ENCODE results near the gene POLR1E.

DNA sequence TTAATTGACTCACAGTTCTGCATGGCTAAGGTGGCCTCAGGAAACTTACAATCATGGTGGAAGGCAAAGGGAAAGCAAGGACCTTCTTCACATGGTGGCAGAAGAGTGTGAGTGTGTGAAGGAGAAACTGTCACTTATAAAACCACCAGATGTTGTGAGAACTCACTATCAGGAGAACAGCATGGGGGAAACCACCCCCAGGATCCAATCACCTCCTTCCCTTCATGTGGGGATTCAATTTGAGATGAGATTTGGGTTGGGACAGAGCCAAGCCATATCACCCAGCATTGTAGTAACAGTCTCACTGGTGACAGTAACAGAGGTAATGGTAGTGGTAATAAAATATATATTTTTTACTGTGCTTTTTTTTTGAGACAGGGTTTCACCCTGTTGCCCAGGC lies 38.6 kb upstream of the POLR1E start:
- TF ChIP-seq HDAC2 (IDR thresholded peaks at IDR 0.05) (no peak), BRCA1 (IDR thresholded peaks at IDR 0.05; ENCODE audit: low read depth, low read length) (no peak), JUND (IDR thresholded peaks at IDR 0.05; ENCODE audit: low read depth, low read length) (no peak), SPI1 (IDR thresholded peaks at IDR 0.05; ENCODE audit: borderline replicate concordance, insufficient read depth, low read depth, low read length) (no peak)

Data from GM12878 (cell line).